Measurements from ENCODE around the gene HLA-DRA. TPM values are rescaled to one million over a fixed set of nuclear protein-coding genes. Genes with fewer than 3 reads are reported as not detected.

Gene HLA-DRA
- total RNA-seq (2022; extraction: Qiagen RNA extraction) = not detected in 5 replicates

GRCh38 chr6:32439602-32440214, at the start of gene HLA-DRA:
Gene HLA-DRA, plus strand, starts transcription at chr6:32439887. Its CDS starts 64 bp downstream, at chr6:32439951.

GRCh38 chr6:32406857-32407256, 32.8 kb upstream of the HLA-DRA start, which contains the start of gene BTNL2:
Gene BTNL2, minus strand, starts transcription at chr6:32407181. Its CDS starts 58 bp downstream, at chr6:32407123.

Other genes starting within 250 kb of the HLA-DRA start
- 13.9 to 19.9 TPM (median 17.4 TPM) in 5 replicates for gene PBX2, start 249.7 kb upstream of the HLA-DRA start, total RNA-seq (2022; extraction: Qiagen RNA extraction)
- 0.31 to 0.43 TPM (median 0.38 TPM) in 5 replicates for gene GPSM3, start 247.2 kb upstream of the HLA-DRA start, total RNA-seq (2022; extraction: Qiagen RNA extraction)
- gene NOTCH4, start 215.8 kb upstream of the HLA-DRA start, total RNA-seq (2022; extraction: Qiagen RNA extraction) = 0.36 to 0.78 TPM (median 0.66 TPM) in 5 replicates
- not detected in 5 replicates for gene TSBP1, start 68.0 kb upstream of the HLA-DRA start, total RNA-seq (2022; extraction: Qiagen RNA extraction)
- gene BTNL2, start 32.7 kb upstream of the HLA-DRA start, total RNA-seq (2022; extraction: Qiagen RNA extraction) = not detected in 5 replicates
- gene HLA-DRB5, start 90.4 kb downstream of the HLA-DRA start, total RNA-seq (2022; extraction: Qiagen RNA extraction) = not detected in 5 replicates
- gene HLA-DRB1, start 150.0 kb downstream of the HLA-DRA start, total RNA-seq (2022; extraction: Qiagen RNA extraction) = not detected in 5 replicates
- gene HLA-DQA1, start 197.5 kb downstream of the HLA-DRA start, total RNA-seq (2022; extraction: Qiagen RNA extraction) = not detected in 5 replicates
- not detected in 5 replicates for gene HLA-DQB1, start 226.8 kb downstream of the HLA-DRA start, total RNA-seq (2022; extraction: Qiagen RNA extraction)

All from A549 treated with CORT108297 at 1 μM for 4 hours (cell line).